GM18507 (cell line): ENCODE results near the gene LHFPL2.

Experiments
- DNase-seq: peaks from one replicate; pipeline ENCODE4 v3.0.0; 2011; ENCODE audit warnings: low read depth; ENCODE audit not compliant: insufficient read length; ENCODE audit errors: extremely low spot score
- FAIRE-seq: peaks from 2 replicates; lab custom pipeline; 2011; peaks lifted over from hg19 to GRCh38; lab: Jason Lieb, UNC

LHFPL2 gene

GRCh38 chr5:78449103-78449502, 199.5 kb downstream of the LHFPL2 start:
- FAIRE-seq (no peak), DNase-seq (no peak)

GRCh38 chr5:78447775-78448424, 200.7 kb downstream of the LHFPL2 start:
- no peak for DNase-seq
- no peak for FAIRE-seq
